Bronchial epithelial cell (primary cell): ENCODE results near the gene DKK1. TPM values are rescaled to one million over a fixed set of nuclear protein-coding genes. Genes with fewer than 3 reads are reported as not detected.

Experiments used
- DNase-seq: peaks from one replicate; pipeline ENCODE4 v3.0.0-alpha.2; 2010; ENCODE audit warnings: low read depth
- FAIRE-seq: peaks from 2 replicates; lab custom pipeline; 2011; peaks lifted over from hg19 to GRCh38; lab: Jason Lieb, UNC
- H3K27me3 ChIP-seq: 2 replicates; pipeline ENCODE4 v1.5.1; 2011; ENCODE audit warnings: low read length; ENCODE audit not compliant: control insufficient read depth, insufficient read depth
- H3K36me3 ChIP-seq: 2 replicates; pipeline ENCODE4 v1.5.1; 2011; ENCODE audit warnings: low read length; ENCODE audit not compliant: control insufficient read depth, insufficient read depth
- H3K4me3 ChIP-seq: 2 replicates; pipeline ENCODE4 v1.5.1; 2011; ENCODE audit warnings: mild to moderate bottlenecking, low read depth, low read length, control low read depth
- total RNA-seq: library from RNA; depleted of rRNA; stranded (reverse); fragments of >200 nt; gene quantifications from 2 replicates; pipeline ENCODE4 v1.2.1, GENCODE V29; 2014
- TF ChIP-seq, protein P1 (sequence below): IDR thresholded peaks from 2 replicates; pipeline ENCODE4 v1.5.1; 2011; ENCODE audit warnings: mild to moderate bottlenecking, moderate library complexity, low read length, control low read depth, inconsistent platforms; ENCODE audit not compliant: insufficient read depth, severe bottlenecking

The DKK1 gene
- total RNA-seq, 1 donor from 2014 or later = 43.7 TPM

DNA sequence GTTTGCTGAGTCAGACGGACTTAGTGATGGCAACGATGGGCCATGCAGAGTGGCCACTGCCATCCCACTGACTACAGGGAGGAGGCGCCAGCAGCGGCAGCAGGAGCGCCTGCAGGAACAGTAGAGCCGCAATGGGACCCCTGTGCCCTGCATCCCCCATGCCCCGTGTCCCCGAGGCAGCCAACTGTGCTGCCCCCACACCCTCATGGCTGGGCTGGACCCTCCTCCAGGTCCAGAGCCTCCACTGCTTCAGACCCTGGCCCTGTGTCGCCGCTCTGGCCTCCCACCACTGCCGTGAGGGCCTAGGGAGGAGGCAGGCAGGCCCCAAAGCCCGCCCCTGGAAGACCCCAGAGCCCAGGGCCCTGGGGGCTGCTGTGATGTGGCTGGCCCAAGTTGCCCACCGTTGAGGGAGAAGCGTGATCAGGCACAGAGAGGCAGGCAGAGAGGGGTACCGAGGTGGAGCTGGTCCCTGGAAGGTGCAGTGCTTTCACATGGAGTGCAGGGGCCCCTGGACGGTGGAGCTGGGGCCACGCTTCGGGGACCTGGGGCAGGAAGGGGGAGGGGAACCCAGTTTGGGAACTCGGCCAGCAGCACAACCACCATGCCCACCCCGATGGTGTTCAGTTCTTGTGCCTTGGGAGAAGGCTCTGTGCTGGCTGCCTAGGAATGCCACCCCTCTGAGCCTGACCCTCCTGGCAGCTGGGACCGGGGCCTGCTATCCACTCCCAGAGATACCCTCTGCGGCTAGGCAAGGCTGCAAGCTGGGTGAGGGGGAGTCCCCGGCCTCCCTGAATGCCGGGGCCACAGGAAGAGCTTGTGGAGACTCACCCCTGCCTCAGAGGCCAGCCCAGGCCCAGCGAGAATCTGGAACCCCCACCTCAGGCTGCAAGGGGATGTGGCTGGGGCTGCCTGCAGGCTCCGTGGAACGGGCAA is 32.6 kb downstream of the DKK1 start:
- Histone ChIP-seq H3K4me3 (no peak overlapping the region), H3K27me3 (no peaks in the 10 kb centered on the region), H3K36me3 (no peaks in the 10 kb centered on the region)
- FAIRE-seq = no peak
- TF ChIP-seq, protein P1, sequence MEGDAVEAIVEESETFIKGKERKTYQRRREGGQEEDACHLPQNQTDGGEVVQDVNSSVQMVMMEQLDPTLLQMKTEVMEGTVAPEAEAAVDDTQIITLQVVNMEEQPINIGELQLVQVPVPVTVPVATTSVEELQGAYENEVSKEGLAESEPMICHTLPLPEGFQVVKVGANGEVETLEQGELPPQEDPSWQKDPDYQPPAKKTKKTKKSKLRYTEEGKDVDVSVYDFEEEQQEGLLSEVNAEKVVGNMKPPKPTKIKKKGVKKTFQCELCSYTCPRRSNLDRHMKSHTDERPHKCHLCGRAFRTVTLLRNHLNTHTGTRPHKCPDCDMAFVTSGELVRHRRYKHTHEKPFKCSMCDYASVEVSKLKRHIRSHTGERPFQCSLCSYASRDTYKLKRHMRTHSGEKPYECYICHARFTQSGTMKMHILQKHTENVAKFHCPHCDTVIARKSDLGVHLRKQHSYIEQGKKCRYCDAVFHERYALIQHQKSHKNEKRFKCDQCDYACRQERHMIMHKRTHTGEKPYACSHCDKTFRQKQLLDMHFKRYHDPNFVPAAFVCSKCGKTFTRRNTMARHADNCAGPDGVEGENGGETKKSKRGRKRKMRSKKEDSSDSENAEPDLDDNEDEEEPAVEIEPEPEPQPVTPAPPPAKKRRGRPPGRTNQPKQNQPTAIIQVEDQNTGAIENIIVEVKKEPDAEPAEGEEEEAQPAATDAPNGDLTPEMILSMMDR = no peak
- no peak for DNase-seq

DNA sequence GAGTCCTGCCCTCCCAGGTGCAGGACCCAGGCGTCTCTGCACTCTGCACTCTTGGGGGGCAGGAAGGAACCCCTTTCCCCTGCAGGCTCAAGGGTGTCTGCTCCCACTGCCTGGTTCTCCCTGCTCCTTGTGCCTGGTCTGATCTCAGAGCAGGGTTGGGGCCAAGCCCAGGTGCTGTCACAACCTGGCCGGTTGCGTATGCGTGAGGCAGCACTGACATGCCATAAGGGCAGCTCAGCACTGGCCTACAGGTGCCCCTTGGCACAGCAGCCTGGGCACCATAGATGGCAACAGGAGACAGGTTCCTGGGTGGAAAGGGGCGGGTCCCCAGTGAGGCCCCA is 33.2 kb downstream of the DKK1 start:
- Histone ChIP-seq H3K36me3 (no peaks in the 10 kb centered on the region), H3K4me3 (no peak overlapping the region), H3K27me3 (no peaks in the 10 kb centered on the region)
- DNase-seq (no peak), FAIRE-seq (no peak)
- TF ChIP-seq, protein P1 = no peak

DNA sequence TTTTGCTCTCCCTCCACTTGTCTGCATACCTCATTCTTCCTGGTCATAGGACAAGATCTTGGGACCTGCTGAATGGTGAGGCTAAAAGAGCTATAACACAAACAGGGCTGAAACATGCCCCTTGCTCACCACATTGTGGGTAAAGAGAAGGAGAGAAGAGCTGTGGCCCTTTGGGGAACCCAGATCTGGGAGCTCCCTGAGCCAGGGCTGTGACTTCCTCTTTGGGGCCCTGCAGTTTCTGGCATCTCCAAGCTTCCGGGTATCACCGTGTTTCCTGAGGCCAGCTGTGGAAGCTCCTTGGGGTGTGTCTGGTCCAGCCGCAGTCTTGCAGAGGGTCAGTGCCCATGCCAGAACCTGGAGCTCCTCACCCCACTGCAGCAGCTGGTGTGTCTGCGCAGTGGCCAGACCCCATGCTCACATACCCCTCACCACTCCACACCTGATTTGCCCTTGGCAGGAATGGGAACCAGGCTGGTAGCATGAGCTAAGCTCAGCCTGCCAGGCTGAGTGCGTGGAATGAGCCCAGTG is 34.0 kb downstream of the DKK1 start:
- DNase-seq (no peak), FAIRE-seq (no peak)
- no peak overlapping the region for H3K4me3 ChIP-seq
- H3K36me3 ChIP-seq = no peaks in the 10 kb centered on the region
- TF ChIP-seq, protein P1 = no peak
- H3K27me3 ChIP-seq = no peaks in the 10 kb centered on the region

DNA sequence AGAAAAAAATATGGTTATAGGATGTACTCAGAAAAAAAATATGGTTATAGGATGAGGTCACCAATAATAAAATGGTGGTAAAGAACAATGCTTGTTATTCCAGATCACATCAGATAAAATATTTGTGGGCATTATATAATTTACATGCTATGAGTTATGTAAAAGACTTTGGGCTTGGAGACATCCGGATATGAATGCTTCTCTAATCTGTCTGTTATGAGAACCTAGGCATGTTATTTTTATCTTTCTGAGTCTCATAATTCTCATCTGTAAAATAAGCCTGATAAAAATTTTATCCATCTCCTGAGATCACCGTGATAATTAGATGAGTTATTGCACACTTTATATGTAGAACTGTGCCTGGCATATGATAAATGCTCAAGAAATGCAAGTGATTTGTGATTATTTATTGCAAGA is 37.8 kb downstream of the DKK1 start:
- H3K36me3 ChIP-seq = no peaks in the 10 kb centered on the region
- TF ChIP-seq, protein P1 = no peak
- DNase-seq = no peak
- no peak for FAIRE-seq
- no peaks in the 10 kb centered on the region for H3K27me3 ChIP-seq
- no peak overlapping the region for H3K4me3 ChIP-seq

DNA sequence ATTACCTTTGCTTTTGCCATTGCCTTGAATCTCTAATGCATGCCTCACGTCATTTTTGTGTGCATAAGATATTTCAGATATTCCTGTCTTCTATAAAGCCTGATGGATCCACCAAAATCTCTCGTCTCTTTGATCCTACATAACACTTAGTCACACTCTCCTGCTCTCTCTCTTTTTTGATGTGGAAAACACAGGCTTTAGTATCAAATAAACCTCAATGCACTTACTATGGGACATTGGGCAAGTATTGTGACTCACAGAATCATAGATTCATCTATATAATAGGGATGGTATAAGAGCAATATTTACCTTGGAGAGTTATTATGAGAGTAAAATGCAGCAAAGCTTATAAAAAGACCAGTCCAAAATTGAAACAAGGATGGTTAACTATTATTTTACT is 39.1 kb downstream of the DKK1 start:
- no peak for DNase-seq
- FAIRE-seq = no peak
- TF ChIP-seq, protein P1 = no peak
- H3K4me3 ChIP-seq = no peak overlapping the region
- no peaks in the 10 kb centered on the region for H3K36me3 ChIP-seq
- H3K27me3 ChIP-seq = no peaks in the 10 kb centered on the region

DNA sequence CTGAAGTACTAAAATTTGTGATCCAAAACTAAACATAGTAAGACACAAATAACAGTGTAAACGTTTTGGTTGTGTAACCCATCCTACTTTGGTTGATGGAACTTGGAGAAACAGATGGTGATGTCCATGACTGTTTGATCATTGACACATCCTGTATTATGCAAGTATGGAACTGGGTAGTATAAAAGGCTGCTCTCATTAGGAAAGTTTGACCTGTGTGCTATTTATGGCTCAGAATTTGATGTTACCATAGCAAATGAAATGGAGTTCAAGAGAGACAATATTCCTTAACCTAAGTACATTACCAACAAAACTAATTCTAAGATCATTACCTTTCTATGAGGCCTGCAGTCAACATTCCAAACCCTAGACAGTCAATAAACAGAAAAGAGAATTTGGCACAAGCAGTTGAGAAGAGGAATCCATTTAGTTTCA is 39.9 kb downstream of the DKK1 start:
- DNase-seq (peak; percentile 30), FAIRE-seq (no peak)
- Histone ChIP-seq H3K4me3 (no peak overlapping the region), H3K27me3 (no peaks in the 10 kb centered on the region), H3K36me3 (no peaks in the 10 kb centered on the region)
- TF ChIP-seq, protein P1 = no peak
